Cardiac muscle cell (in vitro differentiated cells and primary cell): Measurements from ENCODE around the gene SUOX. TPM values are rescaled to one million over a fixed set of nuclear protein-coding genes. Genes with fewer than 3 reads are reported as not detected.
"Not testable (repeated sequence)": the region's sequence is repeated elsewhere in the genome, so short reads cannot be mapped to it uniquely, and the experiment has no call there.

Source experiments
- DNase-seq, 2 donors: peaks; one replicate each; pipeline versions ENCODE4 v3.0.0 to v3.0.0-alpha.2; 2010 to 2017; ENCODE audit warnings: low read depth in 1 of 2, low spot score in 1 of 2
- H3K27ac ChIP-seq: fragments of 200-600 bp; sonication (generic); 2 replicates; pipeline ENCODE4 v1.5.1; 2016
- H3K27me3 ChIP-seq: fragments of 200-600 bp; sonication (generic); 2 replicates; pipeline ENCODE4 v1.6.0; 2016; ENCODE audit warnings: control low read depth
- H3K36me3 ChIP-seq: fragments of 200-600 bp; sonication (generic); 2 replicates; pipeline ENCODE4 v1.5.1; 2016; ENCODE audit warnings: control low read depth
- H3K4me1 ChIP-seq: fragments of 200-600 bp; sonication (generic); 2 replicates; pipeline ENCODE4 v1.8.1; 2017; ENCODE audit warnings: low read depth, mild to moderate bottlenecking, mixed run types
- H3K4me3 ChIP-seq: fragments of 200-600 bp; sonication (generic); 2 replicates; pipeline ENCODE4 v1.5.1; 2016; ENCODE audit warnings: mild to moderate bottlenecking
- H3K9me3 ChIP-seq: fragments of 200-600 bp; sonication (generic); 2 replicates; pipeline ENCODE4 v1.5.1; 2017; ENCODE audit warnings: low read depth, mild to moderate bottlenecking, control low read depth
- polyA plus RNA-seq: library from polyadenylated mRNA; unstranded; fragments of >200 nt; fragmentation: Nextera tagmentation; extraction: Ambion mirVana; gene quantifications from 2 replicates; pipeline ENCODE4 v1.2.1, GENCODE V29; 2016
- total RNA-seq: library from RNA; depleted of rRNA; stranded (reverse); fragments of >200 nt; gene quantifications from 2 replicates; pipeline ENCODE4 v1.2.3, GENCODE V29; 2016
- TF ChIP-seq, protein P1 (sequence below): IDR thresholded peaks from 2 replicates; pipeline ENCODE4 v1.5.1; 2012; ENCODE audit warnings: low read depth, mild to moderate bottlenecking, low read length

The SUOX gene
- total and polyA plus RNA-seq, 2 experiments from 2014 or later, result 52.4 to 59.6 TPM

DNA sequence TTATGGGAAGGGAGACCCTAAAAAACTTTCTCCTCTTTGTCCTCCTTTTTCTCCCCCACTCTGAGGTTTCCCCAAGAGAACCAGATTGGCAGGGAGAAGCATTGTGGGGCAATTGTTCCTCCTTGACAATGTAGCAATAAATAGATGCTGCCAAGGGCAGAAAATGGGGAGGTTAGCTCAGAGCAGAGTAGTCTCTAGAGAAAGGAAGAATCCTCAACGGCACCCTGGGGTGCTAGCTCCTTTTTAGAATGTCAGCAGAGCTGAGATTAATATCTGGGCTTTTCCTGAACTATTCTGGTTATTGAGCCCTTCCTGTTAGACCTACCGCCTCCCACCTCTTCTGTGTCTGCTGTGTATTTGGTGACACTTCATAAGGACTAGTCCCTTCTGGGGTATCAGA, 40.1 kb downstream of the SUOX start:
- no peak for DNase-seq
- peaks cover 42% of the 10 kb centered on the region for H3K36me3 ChIP-seq

DNA sequence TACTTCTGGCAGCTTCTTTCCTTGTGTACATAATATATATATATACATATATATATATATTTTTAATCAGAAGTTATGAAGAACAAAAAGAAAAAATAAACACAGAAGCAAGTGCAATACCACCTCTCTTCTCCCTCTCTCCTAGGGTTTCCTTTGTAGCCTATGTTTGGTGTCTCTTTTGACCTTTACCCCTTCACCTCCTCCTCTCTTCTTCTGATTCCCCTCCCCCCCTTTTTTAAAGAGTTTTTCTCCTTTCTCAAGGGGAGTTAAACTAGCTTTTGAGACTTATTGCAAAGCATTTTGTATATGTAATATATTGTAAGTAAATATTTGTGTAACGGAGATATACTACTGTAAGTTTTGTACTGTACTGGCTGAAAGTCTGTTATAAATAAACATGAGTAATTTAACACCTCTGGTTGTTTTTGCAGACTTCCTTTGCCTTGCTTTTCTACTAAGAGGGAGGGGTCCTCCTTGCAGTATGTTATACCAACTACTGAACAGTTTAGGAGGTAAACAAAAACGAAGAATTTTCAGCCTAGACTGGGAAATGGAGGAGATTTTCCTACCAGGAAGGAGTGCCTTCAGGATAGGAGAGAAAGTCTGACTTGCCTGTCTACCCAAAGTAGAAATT, 41.1 kb downstream of the SUOX start:
- no peak for DNase-seq
- Histone ChIP-seq H3K27me3 (no peaks in the 10 kb centered on the region), H3K4me1 (peaks cover 12% of the 10 kb centered on the region), H3K36me3 (peaks cover 36% of the 10 kb centered on the region), H3K4me3 (no peak overlapping the region), H3K27ac (peak overlapping the region; percentile 26), H3K9me3 (no peaks in the 10 kb centered on the region)
- TF ChIP-seq, protein P1, sequence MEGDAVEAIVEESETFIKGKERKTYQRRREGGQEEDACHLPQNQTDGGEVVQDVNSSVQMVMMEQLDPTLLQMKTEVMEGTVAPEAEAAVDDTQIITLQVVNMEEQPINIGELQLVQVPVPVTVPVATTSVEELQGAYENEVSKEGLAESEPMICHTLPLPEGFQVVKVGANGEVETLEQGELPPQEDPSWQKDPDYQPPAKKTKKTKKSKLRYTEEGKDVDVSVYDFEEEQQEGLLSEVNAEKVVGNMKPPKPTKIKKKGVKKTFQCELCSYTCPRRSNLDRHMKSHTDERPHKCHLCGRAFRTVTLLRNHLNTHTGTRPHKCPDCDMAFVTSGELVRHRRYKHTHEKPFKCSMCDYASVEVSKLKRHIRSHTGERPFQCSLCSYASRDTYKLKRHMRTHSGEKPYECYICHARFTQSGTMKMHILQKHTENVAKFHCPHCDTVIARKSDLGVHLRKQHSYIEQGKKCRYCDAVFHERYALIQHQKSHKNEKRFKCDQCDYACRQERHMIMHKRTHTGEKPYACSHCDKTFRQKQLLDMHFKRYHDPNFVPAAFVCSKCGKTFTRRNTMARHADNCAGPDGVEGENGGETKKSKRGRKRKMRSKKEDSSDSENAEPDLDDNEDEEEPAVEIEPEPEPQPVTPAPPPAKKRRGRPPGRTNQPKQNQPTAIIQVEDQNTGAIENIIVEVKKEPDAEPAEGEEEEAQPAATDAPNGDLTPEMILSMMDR, result no peak

More for the DNA sequence above, 40.1 kb downstream of the SUOX start:
- TF ChIP-seq, protein P1, result no peak
- Histone ChIP-seq H3K27ac (peak overlapping the region; percentile 62), H3K4me1 (peaks cover 7% of the 10 kb centered on the region), H3K27me3 (no peaks in the 10 kb centered on the region), H3K4me3 (no peak overlapping the region), H3K9me3 (no peaks in the 10 kb centered on the region)

DNA sequence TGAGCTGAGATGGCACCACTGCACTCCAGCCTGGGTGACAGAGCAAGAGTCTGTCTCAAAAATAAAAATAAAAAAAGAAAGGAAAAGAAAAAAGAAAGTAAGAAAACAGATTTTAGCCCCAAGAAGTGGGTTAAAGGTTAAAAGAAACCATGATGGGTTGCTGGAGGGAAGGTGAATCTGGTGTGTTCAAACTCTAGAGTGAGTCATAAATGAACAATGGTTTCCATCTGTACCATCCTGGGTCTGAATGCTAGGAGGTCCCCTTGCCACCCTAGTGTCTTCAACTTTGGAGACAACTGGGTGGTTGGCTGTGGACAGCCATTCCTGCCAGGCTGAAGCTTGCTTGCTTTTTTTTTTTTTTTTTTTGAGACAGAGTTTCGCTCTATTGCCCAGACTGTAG, 43.1 kb downstream of the SUOX start:
- peaks cover 13% of the 10 kb centered on the region for H3K4me1 ChIP-seq
- no peak overlapping the region for H3K4me3 ChIP-seq
- H3K27ac ChIP-seq, result peak overlapping the region; percentile 71
- no peaks in the 10 kb centered on the region for H3K27me3 ChIP-seq
- peaks cover 40% of the 10 kb centered on the region for H3K36me3 ChIP-seq
- TF ChIP-seq, protein P1, result no peak
- H3K9me3 ChIP-seq, result no peaks in the 10 kb centered on the region
- no peak for DNase-seq

DNA sequence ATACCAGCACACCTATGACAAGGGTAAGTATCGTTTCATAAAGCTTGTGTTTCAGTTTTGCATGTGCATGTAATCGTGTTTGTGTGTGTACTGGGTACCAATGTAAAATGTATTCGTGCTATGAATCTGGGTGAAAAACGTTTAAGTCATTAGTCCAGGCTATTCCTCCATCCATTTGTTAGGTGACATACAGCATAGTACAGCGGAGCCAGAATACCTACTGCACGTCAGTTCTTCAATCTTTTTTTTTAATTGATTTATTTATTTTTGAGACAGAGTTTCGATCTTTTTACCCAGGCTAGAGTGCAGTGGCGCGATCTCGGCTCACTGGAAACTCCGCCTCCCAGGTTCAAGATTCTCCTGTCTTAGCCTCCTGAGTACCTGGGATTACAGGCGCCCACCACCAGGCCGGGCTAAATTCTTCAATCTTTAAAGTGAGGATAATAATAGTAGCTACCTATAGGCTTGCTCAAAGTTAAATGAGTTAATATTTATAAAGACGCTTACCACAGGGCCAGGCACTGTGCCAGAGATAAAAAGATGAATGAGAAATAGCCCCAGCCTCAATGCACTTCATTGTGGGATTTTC, 44.0 kb downstream of the SUOX start:
- DNase-seq, result no peak
- TF ChIP-seq, protein P1, result no peak

DNA sequence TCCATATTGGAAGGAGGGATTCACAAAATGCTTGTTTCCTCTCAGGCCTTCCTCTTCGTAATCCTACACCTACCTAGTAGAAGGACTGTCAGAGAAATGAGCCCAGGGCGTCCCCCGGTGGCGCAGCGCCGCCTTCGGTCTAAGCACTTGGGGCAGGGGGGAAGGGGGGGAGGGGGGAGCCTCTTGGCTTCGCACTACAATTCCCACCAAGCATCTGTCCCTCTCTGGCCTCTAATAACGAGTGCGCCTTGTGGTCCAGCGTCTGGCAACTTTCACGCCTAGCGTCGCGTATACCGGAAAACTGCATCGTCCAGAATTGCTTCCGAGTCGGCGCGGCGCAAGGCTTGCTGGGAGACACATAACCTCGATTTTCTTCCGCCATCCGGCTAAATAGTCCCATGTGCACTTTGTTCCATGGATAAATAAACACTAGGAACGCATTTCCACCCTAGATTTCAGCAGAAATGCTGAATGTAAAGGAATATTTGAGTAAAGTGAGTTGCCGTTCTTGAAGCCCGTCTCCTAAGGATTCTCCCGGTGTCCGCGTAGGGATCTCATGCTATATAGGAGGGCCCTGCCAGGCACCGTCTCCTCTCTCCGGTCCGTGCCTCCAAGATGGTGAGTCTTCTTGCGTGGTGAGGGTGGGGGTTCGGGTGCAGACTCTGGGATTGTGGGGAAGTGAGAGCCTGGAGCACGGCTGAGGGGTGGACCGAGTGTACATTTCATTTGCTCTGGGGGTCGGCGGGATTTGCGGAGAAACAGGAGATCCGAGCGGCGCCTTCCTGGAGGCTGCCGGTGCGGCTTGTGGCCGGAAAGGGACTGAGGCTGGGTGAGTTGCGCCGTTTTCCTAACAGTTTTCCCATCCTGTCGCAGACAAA, 44.7 kb downstream of the SUOX start, which contains the start of gene RPS26:
Gene RPS26, plus strand, starts transcription at position 367 of the 878 bp plus-strand sequence. Its CDS starts 249 bp downstream, at position 616.
- H3K27me3 ChIP-seq, result no peaks in the 10 kb centered on the region
- peaks cover 13% of the 10 kb centered on the region for H3K4me1 ChIP-seq
- peak within 1 kb of the TSS; percentile 95 for H3K27ac ChIP-seq
- DNase-seq, result peak; percentile 99 to 100
- H3K9me3 ChIP-seq, result no peaks in the 10 kb centered on the region
- peak within 1 kb of the TSS; percentile 90 for H3K4me3 ChIP-seq
- H3K36me3 ChIP-seq, result peaks cover 38% of the 10 kb centered on the region
- TF ChIP-seq, protein P1, result peak; percentile 32

More for the DNA sequence above, 44.0 kb downstream of the SUOX start:
- H3K27ac ChIP-seq, result peak overlapping the region; percentile 71
- H3K4me3 ChIP-seq, result peak overlapping the region; percentile 10
- H3K4me1 ChIP-seq, result peaks cover 13% of the 10 kb centered on the region
- H3K9me3 ChIP-seq, result no peaks in the 10 kb centered on the region
- peaks cover 38% of the 10 kb centered on the region for H3K36me3 ChIP-seq
- H3K27me3 ChIP-seq, result no peaks in the 10 kb centered on the region

DNA sequence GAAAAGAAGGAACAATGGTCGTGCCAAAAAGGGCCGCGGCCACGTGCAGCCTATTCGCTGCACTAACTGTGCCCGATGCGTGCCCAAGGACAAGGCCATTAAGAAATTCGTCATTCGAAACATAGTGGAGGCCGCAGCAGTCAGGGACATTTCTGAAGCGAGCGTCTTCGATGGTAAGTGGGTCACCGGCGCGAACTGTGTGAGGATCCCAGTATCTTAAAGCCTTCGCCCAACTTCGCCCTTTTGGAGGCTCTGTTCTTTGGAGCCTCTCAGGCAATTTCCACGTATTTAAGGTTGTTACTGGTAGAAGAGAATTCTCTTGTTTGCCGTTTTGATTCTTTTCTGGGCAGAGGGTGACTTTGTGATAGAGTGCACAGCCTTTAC, 45.3 kb downstream of the SUOX start:
- not testable (repeated sequence) for H3K27me3 ChIP-seq, H3K9me3 ChIP-seq, DNase-seq
- Histone ChIP-seq H3K36me3 (peaks cover 34% of the 10 kb centered on the region), H3K27ac (peak overlapping the region; percentile 95), H3K4me1 (peaks cover 13% of the 10 kb centered on the region), H3K4me3 (peak overlapping the region; percentile 90)
